ENCODE results near the gene C4orf33. TPM values are rescaled to one million over a fixed set of nuclear protein-coding genes. Genes with fewer than 3 reads are reported as not detected.

C4orf33 gene
- total RNA-seq, 4 donors from 2014 or later: 22.6 to 25.1 (median 23.7) TPM

DNA sequence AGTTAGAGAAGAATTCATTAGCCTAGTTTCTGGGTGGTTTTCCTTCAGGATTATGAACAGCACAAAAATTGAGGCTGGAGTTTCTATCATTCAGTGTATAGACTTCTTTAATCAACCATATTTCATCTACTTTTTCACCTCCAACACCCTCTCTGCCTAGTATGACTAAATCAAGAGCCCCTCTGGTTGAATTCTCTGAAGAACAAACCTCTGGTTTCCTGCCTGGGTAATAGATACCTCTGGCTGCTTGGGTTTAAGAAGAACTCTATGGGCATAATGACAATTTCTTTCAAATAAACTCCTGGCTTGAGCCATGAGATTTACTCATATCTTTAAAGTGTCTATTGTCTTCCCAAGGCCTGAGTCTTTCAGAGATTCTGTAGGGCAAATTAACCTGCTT is 66.5 kb downstream of the C4orf33 start:
- TF ChIP-seq, protein P1, sequence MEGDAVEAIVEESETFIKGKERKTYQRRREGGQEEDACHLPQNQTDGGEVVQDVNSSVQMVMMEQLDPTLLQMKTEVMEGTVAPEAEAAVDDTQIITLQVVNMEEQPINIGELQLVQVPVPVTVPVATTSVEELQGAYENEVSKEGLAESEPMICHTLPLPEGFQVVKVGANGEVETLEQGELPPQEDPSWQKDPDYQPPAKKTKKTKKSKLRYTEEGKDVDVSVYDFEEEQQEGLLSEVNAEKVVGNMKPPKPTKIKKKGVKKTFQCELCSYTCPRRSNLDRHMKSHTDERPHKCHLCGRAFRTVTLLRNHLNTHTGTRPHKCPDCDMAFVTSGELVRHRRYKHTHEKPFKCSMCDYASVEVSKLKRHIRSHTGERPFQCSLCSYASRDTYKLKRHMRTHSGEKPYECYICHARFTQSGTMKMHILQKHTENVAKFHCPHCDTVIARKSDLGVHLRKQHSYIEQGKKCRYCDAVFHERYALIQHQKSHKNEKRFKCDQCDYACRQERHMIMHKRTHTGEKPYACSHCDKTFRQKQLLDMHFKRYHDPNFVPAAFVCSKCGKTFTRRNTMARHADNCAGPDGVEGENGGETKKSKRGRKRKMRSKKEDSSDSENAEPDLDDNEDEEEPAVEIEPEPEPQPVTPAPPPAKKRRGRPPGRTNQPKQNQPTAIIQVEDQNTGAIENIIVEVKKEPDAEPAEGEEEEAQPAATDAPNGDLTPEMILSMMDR (IDR thresholded peaks at IDR 0.05): no peak
- TF ChIP-seq POLR2A (IDR thresholded peaks at IDR 0.05): no peak
- no peaks in the 10 kb centered on the region for H3K27me3 ChIP-seq
- no peak overlapping the region for H3K27ac ChIP-seq
- intact Hi-C loops (cut with DNase I): no loop called here
- DNase-seq: no peak
- H3K36me3 ChIP-seq: no peaks in the 10 kb centered on the region
- no peaks in the 10 kb centered on the region for H3K4me1 ChIP-seq
- no peak overlapping the region for H3K4me3 ChIP-seq (replicated peaks in 1 of 3)
- no peaks in the 10 kb centered on the region for H3K9me3 ChIP-seq

DNA sequence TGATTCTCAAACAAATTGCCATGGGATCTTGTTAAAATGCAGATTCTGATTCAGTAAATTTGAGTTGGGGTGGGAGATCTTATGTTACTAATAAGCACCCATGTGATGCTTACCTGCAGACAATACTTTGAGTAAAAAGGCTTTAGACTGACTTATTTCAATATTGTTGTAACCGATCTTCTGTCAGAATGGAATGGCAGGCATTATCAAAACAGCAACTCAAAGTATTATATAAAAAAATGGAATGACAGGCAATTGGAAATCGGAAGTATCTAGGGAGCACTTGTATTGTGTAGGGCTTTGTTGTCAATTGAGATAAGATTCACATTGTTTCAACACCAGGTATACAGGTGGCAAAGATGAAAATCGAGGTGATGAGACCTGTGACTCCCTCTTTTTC is 67.5 kb downstream of the C4orf33 start:
- H3K27ac ChIP-seq: no peak overlapping the region
- H3K36me3 ChIP-seq: no peaks in the 10 kb centered on the region
- no peaks in the 10 kb centered on the region for H3K27me3 ChIP-seq
- no peaks in the 10 kb centered on the region for H3K4me1 ChIP-seq
- TF ChIP-seq, protein P1 (IDR thresholded peaks at IDR 0.05): no peak
- TF ChIP-seq POLR2A (IDR thresholded peaks at IDR 0.05): no peak
- no peak for DNase-seq
- WGBS, 2 donors: 81 to 82% methylated on average over 3 of the region's 3 CpGs
- no peaks in the 10 kb centered on the region for H3K9me3 ChIP-seq
- intact Hi-C loops (cut with DNase I): no loop called here
- no peak overlapping the region for H3K4me3 ChIP-seq (replicated peaks in 1 of 3)

DNA sequence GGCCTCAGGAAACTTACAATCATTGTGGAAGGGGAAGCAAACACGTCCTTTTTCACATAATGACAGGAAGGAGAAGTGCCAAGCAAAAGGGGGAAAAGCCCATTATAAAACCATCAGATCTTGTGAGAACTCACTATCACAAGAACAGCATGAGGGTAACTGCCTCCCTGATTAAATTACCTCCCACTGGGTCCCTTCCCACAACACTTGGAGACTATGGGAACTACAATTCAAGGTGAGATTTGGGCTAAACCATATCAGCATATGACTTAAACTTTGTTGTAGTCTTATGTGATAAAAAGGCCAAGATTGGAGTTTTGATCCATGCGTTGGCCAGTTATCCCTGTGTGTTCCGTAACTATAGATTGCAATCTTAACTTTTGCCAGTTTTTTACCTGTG is 68.3 kb downstream of the C4orf33 start:
- Histone ChIP-seq H3K27ac (no peak overlapping the region), H3K4me1 (no peaks in the 10 kb centered on the region), H3K27me3 (no peaks in the 10 kb centered on the region), H3K9me3 (no peaks in the 10 kb centered on the region), H3K36me3 (no peaks in the 10 kb centered on the region), H3K4me3 (replicated peaks in 1 of 3) (no peak overlapping the region)
- intact Hi-C loops (cut with DNase I): no loop called here
- no peak for DNase-seq
- 72 to 75% methylated on average over 3 of the region's 3 CpGs for WGBS, 2 donors
- TF ChIP-seq, protein P1 (IDR thresholded peaks at IDR 0.05): no peak
- no peak for TF ChIP-seq POLR2A (IDR thresholded peaks at IDR 0.05)

Other genes starting within 250 kb of the C4orf33 start
- 10 to 100 TPM; 12.9 to 28.6 (median 20.8) TPM for gene SCLT1, start 2.6 kb upstream of the C4orf33 start, total RNA-seq

Measured in thyroid gland (tissue), 4 donors.